D721Med (cell line): ENCODE results near the gene IRX4.

ENCODE experiments used
- DNase-seq: peaks from one replicate; pipeline ENCODE4 v3.0.0; 2011; ENCODE audit warnings: low spot score; ENCODE audit not compliant: insufficient read length
- FAIRE-seq: peaks from 2 replicates; lab custom pipeline; 2011; peaks lifted over from hg19 to GRCh38; lab: Jason Lieb, UNC
- CTCF ChIP-seq: IDR thresholded peaks from 2 replicates; pipeline ENCODE4 v1.5.1; 2012; ENCODE audit warnings: mild to moderate bottlenecking, control low read depth; ENCODE audit not compliant: insufficient read depth; ENCODE audit errors: missing control alignments

The IRX4 gene

GRCh38 chr5:1882337-1883119 is at the start of gene IRX4:
IRX4 (minus strand) TSS chr5:1882925; CDS start chr5:1882647, 278 bp downstream.
- FAIRE-seq (no peak), DNase-seq (no peak)
- no peak for TF ChIP-seq CTCF

- no peak for FAIRE-seq
- no peak for TF ChIP-seq CTCF
- DNase-seq: no peak
These were observed 49.0 kb upstream of the IRX4 start for GRCh38 chr5:1931604-1932231.

GRCh38 chr5:1930880-1931603 is 48.3 kb upstream of the IRX4 start:
- DNase-seq (no peak), FAIRE-seq (no peak)
- TF ChIP-seq CTCF: no peak

- DNase-seq (no peak), FAIRE-seq (no peak)
- TF ChIP-seq CTCF: no peak
These were observed 47.8 kb upstream of the IRX4 start for GRCh38 chr5:1930501-1930879.

- FAIRE-seq (no peak), DNase-seq (no peak)
- TF ChIP-seq CTCF: no peak
These were observed 46.6 kb upstream of the IRX4 start for GRCh38 chr5:1929108-1929991.

- FAIRE-seq: no peak
- DNase-seq: no peak
These were observed 44.0 kb upstream of the IRX4 start for GRCh38 chr5:1926471-1927341.

More at GRCh38 chr5:1926471-1927341, 44.0 kb upstream of the IRX4 start:
- no peak for TF ChIP-seq CTCF
